WTC11 (cell line): ENCODE results near the gene USP34. TPM values are rescaled to one million over a fixed set of nuclear protein-coding genes. Genes with fewer than 3 reads are reported as not detected.

Experiments
- ATAC-seq: fragments of 200-7000 bp; cut with Tn5 transposase; 2 replicates; pipeline ENCODE4 v1.10.0; 2021; ENCODE audit warnings: mild to moderate bottlenecking, moderate library complexity
- CTCF ChIA-PET: fragments of 300-600 bp; sonication (Branson Sonifier 250); formaldehyde crosslinking; loops from one replicate; lab custom pipeline; 2021; ENCODE audit warnings: antibody characterized with exemption; lab: Charles Lee
- POLR2A ChIA-PET: fragments of 350-600 bp; sonication (Branson Sonifier 250); formaldehyde crosslinking; loops from one replicate; lab custom pipeline; 2021; ENCODE audit warnings: antibody characterized with exemption; lab: Charles Lee
- DNase-seq: peaks from one replicate; pipeline ENCODE4 v3.0.0; 2021; ENCODE audit warnings: low spot score
- H3K27ac Mint-ChIP-seq: 2 replicates; pipeline ENCODE4 v1.8.0; 2021; ENCODE audit warnings: mixed read lengths
- H3K27me3 Mint-ChIP-seq: 2 replicates; pipeline ENCODE4 v1.8.0; 2021; ENCODE audit warnings: low read depth, mild to moderate bottlenecking, moderate library complexity, mixed read lengths
- H3K36me3 Mint-ChIP-seq: 2 replicates; pipeline ENCODE4 v1.8.0; 2021; ENCODE audit warnings: mixed read lengths
- H3K4me1 Mint-ChIP-seq: 2 replicates; pipeline ENCODE4 v1.8.0; 2022; ENCODE audit warnings: mixed read lengths
- H3K4me3 Mint-ChIP-seq: 2 replicates; pipeline ENCODE4 v1.8.0; 2021; ENCODE audit warnings: mild to moderate bottlenecking, moderate library complexity, mixed read lengths
- H3K9me3 Mint-ChIP-seq: 2 replicates; pipeline ENCODE4 v1.8.0; 2021; ENCODE audit warnings: mixed read lengths
- ETV6 ChIP-seq: sonication (generic); formaldehyde crosslinking; IDR thresholded peaks from 2 replicates; pipeline ENCODE4 v1.8.1; 2022; ENCODE audit warnings: mild to moderate bottlenecking, missing genetic modification reagents
- JAZF1 ChIP-seq: fragments of 250-450 bp; sonication (Bioruptor Pico); IDR thresholded peaks from 2 replicates; pipeline ENCODE4 v1.9.0; 2021; ENCODE audit warnings: moderate library complexity, mild to moderate bottlenecking, inconsistent platforms
- KAT7 ChIP-seq: sonication (generic); formaldehyde crosslinking; IDR thresholded peaks from 2 replicates; pipeline ENCODE4 v1.8.1; 2023; ENCODE audit warnings: missing genetic modification reagents, mild to moderate bottlenecking, borderline replicate concordance
- PRRX2 ChIP-seq: fragments of 250-450 bp; sonication (Bioruptor Pico); IDR thresholded peaks from 2 replicates; pipeline ENCODE4 v1.8.0; 2021; ENCODE audit warnings: mild to moderate bottlenecking
- RORB ChIP-seq: fragments of 250-450 bp; sonication (Bioruptor Pico); IDR thresholded peaks from 2 replicates; pipeline ENCODE4 v1.9.0; 2021; ENCODE audit warnings: mild to moderate bottlenecking
- SMAD4 ChIP-seq: sonication (generic); formaldehyde crosslinking; IDR thresholded peaks from 2 replicates; pipeline ENCODE4 v1.8.0; 2022; ENCODE audit warnings: mild to moderate bottlenecking, missing genetic modification reagents
- ZNF219 ChIP-seq: sonication (generic); formaldehyde crosslinking; IDR thresholded peaks from 2 replicates; pipeline ENCODE4 v1.8.0; 2023; ENCODE audit warnings: missing genetic modification reagents, mild to moderate bottlenecking, borderline replicate concordance
- ZNF317 ChIP-seq: sonication (generic); formaldehyde crosslinking; IDR thresholded peaks from 2 replicates; pipeline ENCODE4 v1.8.1; 2023; ENCODE audit warnings: low read depth, mild to moderate bottlenecking, moderate library complexity, missing genetic modification reagents, borderline replicate concordance
- ZNF423 ChIP-seq: fragments of 250-450 bp; sonication (Bioruptor Pico); IDR thresholded peaks from 2 replicates; pipeline ENCODE4 v2.1.2; 2022; ENCODE audit warnings: mild to moderate bottlenecking, moderate library complexity
- total RNA-seq: library from RNA; stranded (reverse); gene quantifications from 3 replicates; pipeline ENCODE4 v1.2.3, GENCODE V29; 2021
- TF ChIP-seq, protein P1 (sequence below): sonication (generic); formaldehyde crosslinking; IDR thresholded peaks from 2 replicates; pipeline ENCODE4 v1.8.0; 2023; ENCODE audit warnings: mild to moderate bottlenecking, missing genetic modification reagents
- TF ChIP-seq, protein P2 (sequence below): sonication (generic); formaldehyde crosslinking; IDR thresholded peaks from 2 replicates; pipeline ENCODE4 v1.8.1; 2023; ENCODE audit warnings: mild to moderate bottlenecking, missing genetic modification reagents, moderate library complexity
- TF ChIP-seq, protein P3 (sequence below): fragments of 250-450 bp; sonication (Bioruptor Pico); IDR thresholded peaks from 2 replicates; pipeline ENCODE4 v1.9.0; 2021; ENCODE audit warnings: mild to moderate bottlenecking
- TF ChIP-seq, protein P4 (sequence below): fragments of 250-450 bp; sonication (Bioruptor Pico); IDR thresholded peaks from 2 replicates; pipeline ENCODE4 v1.9.0; 2021; ENCODE audit warnings: mild to moderate bottlenecking, borderline replicate concordance
- TF ChIP-seq, protein P5 (sequence below): fragments of 250-450 bp; sonication (Bioruptor Pico); IDR thresholded peaks from 2 replicates; pipeline ENCODE4 v1.8.0; 2021; ENCODE audit warnings: mild to moderate bottlenecking
- TF ChIP-seq, protein P6 (sequence below): sonication (generic); formaldehyde crosslinking; IDR thresholded peaks from 2 replicates; pipeline ENCODE4 v1.8.1; 2022; ENCODE audit warnings: missing genetic modification reagents, borderline replicate concordance
- TF ChIP-seq, protein P7 (sequence below): sonication (generic); formaldehyde crosslinking; IDR thresholded peaks from 2 replicates; pipeline ENCODE4 v1.8.1; 2023; ENCODE audit warnings: mild to moderate bottlenecking, moderate library complexity, missing genetic modification reagents

Gene USP34
- total RNA-seq, 1 experiment from 2014 or later: 92.3 TPM

DNA sequence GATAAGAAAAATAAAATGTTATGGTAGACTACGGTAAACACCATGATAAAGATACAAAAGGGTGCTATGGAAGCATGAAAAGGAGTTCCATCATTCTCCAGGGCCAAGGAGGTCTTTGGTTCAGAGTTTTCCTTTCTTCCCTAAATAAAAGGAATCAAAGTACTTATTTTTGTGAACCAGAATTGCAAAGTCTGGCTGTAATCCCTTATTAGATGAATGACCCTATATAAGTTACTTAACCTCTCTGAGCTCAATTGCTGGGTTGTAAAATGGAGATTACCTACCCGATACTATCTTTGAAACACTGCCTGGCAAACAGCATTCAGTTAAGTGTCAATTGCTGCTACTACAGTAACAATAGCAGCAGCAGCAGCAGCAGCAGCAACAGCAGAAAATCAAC is 218.9 kb downstream of the USP34 start:
- POLR2A ChIA-PET: no interaction called here
- Mint-ChIP-seq H3K4me3 (no peak overlapping the region), H3K27me3 (no peaks in the 10 kb centered on the region), H3K4me1 (no peaks in the 10 kb centered on the region), H3K27ac (no peak overlapping the region)
- DNase-seq (no peak), ATAC-seq (no peak)
- TF ChIP-seq SMAD4 (CRISPR knock-in tag): no peak
- no peak for TF ChIP-seq ZNF219 (CRISPR knock-in tag)
- TF ChIP-seq, protein P1, sequence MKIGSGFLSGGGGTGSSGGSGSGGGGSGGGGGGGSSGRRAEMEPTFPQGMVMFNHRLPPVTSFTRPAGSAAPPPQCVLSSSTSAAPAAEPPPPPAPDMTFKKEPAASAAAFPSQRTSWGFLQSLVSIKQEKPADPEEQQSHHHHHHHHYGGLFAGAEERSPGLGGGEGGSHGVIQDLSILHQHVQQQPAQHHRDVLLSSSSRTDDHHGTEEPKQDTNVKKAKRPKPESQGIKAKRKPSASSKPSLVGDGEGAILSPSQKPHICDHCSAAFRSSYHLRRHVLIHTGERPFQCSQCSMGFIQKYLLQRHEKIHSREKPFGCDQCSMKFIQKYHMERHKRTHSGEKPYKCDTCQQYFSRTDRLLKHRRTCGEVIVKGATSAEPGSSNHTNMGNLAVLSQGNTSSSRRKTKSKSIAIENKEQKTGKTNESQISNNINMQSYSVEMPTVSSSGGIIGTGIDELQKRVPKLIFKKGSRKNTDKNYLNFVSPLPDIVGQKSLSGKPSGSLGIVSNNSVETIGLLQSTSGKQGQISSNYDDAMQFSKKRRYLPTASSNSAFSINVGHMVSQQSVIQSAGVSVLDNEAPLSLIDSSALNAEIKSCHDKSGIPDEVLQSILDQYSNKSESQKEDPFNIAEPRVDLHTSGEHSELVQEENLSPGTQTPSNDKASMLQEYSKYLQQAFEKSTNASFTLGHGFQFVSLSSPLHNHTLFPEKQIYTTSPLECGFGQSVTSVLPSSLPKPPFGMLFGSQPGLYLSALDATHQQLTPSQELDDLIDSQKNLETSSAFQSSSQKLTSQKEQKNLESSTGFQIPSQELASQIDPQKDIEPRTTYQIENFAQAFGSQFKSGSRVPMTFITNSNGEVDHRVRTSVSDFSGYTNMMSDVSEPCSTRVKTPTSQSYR (CRISPR knock-in tag): no peak
- no peak for TF ChIP-seq ZNF423 (CRISPR knock-in tag)
- TF ChIP-seq, protein P2, sequence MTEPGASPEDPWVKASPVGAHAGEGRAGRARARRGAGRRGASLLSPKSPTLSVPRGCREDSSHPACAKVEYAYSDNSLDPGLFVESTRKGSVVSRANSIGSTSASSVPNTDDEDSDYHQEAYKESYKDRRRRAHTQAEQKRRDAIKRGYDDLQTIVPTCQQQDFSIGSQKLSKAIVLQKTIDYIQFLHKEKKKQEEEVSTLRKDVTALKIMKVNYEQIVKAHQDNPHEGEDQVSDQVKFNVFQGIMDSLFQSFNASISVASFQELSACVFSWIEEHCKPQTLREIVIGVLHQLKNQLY (CRISPR knock-in tag): no peak
- TF ChIP-seq PRRX2 (CRISPR knock-in tag): no peak
- TF ChIP-seq ZNF317: no peak
- TF ChIP-seq, protein P3, sequence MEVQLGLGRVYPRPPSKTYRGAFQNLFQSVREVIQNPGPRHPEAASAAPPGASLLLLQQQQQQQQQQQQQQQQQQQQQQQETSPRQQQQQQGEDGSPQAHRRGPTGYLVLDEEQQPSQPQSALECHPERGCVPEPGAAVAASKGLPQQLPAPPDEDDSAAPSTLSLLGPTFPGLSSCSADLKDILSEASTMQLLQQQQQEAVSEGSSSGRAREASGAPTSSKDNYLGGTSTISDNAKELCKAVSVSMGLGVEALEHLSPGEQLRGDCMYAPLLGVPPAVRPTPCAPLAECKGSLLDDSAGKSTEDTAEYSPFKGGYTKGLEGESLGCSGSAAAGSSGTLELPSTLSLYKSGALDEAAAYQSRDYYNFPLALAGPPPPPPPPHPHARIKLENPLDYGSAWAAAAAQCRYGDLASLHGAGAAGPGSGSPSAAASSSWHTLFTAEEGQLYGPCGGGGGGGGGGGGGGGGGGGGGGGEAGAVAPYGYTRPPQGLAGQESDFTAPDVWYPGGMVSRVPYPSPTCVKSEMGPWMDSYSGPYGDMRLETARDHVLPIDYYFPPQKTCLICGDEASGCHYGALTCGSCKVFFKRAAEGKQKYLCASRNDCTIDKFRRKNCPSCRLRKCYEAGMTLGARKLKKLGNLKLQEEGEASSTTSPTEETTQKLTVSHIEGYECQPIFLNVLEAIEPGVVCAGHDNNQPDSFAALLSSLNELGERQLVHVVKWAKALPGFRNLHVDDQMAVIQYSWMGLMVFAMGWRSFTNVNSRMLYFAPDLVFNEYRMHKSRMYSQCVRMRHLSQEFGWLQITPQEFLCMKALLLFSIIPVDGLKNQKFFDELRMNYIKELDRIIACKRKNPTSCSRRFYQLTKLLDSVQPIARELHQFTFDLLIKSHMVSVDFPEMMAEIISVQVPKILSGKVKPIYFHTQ (CRISPR knock-in tag): no peak
- TF ChIP-seq, protein P4, sequence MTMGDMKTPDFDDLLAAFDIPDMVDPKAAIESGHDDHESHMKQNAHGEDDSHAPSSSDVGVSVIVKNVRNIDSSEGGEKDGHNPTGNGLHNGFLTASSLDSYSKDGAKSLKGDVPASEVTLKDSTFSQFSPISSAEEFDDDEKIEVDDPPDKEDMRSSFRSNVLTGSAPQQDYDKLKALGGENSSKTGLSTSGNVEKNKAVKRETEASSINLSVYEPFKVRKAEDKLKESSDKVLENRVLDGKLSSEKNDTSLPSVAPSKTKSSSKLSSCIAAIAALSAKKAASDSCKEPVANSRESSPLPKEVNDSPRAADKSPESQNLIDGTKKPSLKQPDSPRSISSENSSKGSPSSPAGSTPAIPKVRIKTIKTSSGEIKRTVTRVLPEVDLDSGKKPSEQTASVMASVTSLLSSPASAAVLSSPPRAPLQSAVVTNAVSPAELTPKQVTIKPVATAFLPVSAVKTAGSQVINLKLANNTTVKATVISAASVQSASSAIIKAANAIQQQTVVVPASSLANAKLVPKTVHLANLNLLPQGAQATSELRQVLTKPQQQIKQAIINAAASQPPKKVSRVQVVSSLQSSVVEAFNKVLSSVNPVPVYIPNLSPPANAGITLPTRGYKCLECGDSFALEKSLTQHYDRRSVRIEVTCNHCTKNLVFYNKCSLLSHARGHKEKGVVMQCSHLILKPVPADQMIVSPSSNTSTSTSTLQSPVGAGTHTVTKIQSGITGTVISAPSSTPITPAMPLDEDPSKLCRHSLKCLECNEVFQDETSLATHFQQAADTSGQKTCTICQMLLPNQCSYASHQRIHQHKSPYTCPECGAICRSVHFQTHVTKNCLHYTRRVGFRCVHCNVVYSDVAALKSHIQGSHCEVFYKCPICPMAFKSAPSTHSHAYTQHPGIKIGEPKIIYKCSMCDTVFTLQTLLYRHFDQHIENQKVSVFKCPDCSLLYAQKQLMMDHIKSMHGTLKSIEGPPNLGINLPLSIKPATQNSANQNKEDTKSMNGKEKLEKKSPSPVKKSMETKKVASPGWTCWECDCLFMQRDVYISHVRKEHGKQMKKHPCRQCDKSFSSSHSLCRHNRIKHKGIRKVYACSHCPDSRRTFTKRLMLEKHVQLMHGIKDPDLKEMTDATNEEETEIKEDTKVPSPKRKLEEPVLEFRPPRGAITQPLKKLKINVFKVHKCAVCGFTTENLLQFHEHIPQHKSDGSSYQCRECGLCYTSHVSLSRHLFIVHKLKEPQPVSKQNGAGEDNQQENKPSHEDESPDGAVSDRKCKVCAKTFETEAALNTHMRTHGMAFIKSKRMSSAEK (CRISPR knock-in tag): no peak
- TF ChIP-seq, protein P5, sequence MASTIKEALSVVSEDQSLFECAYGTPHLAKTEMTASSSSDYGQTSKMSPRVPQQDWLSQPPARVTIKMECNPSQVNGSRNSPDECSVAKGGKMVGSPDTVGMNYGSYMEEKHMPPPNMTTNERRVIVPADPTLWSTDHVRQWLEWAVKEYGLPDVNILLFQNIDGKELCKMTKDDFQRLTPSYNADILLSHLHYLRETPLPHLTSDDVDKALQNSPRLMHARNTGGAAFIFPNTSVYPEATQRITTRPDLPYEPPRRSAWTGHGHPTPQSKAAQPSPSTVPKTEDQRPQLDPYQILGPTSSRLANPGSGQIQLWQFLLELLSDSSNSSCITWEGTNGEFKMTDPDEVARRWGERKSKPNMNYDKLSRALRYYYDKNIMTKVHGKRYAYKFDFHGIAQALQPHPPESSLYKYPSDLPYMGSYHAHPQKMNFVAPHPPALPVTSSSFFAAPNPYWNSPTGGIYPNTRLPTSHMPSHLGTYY (CRISPR knock-in tag): no peak
- TF ChIP-seq KAT7 (CRISPR knock-in tag): no peak
- TF ChIP-seq, all 79 proteins: peak for 0
- Mint-ChIP-seq H3K9me3 (no peaks in the 10 kb centered on the region), H3K36me3 (peaks cover 38% of the 10 kb centered on the region)
- CTCF ChIA-PET: no interaction called here

DNA sequence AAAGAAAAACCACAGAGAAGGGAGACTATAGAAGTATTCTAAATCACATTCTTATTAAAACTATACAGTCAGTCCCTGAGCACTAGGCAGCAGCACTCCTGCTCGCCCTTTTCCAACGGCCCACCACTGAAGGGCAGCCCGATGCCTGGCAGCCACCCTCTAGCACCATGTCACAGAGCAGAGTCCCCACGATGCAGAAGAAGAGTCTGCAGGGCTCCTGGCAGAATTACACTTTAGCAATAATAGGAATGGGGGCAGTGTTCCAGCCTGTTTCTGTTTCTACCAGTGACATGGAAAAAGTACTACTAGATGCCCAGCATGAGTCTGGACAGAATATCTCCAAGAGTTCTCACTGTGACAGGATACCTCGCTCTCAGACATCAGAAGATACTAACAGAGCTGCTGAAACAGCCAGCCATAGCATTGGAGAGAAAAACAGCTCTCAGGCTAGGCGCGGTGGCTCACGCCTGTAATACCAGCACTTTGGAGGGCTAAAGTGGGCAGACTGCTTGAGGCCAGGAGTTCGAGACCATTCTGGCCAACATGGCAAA is 221.3 kb downstream of the USP34 start:
- H3K9me3 Mint-ChIP-seq: no peaks in the 10 kb centered on the region
- CTCF ChIA-PET: no interaction called here
- POLR2A ChIA-PET: no interaction called here
- ATAC-seq: no peak
- H3K4me3 Mint-ChIP-seq: no peak overlapping the region
- H3K27ac Mint-ChIP-seq: no peak overlapping the region
- H3K27me3 Mint-ChIP-seq: no peaks in the 10 kb centered on the region
- peaks cover 37% of the 10 kb centered on the region for H3K36me3 Mint-ChIP-seq
- TF ChIP-seq RORB (CRISPR knock-in tag) (no peak), ETV6 (no peak), JAZF1 (CRISPR knock-in tag) (no peak)
- TF ChIP-seq, protein P6, sequence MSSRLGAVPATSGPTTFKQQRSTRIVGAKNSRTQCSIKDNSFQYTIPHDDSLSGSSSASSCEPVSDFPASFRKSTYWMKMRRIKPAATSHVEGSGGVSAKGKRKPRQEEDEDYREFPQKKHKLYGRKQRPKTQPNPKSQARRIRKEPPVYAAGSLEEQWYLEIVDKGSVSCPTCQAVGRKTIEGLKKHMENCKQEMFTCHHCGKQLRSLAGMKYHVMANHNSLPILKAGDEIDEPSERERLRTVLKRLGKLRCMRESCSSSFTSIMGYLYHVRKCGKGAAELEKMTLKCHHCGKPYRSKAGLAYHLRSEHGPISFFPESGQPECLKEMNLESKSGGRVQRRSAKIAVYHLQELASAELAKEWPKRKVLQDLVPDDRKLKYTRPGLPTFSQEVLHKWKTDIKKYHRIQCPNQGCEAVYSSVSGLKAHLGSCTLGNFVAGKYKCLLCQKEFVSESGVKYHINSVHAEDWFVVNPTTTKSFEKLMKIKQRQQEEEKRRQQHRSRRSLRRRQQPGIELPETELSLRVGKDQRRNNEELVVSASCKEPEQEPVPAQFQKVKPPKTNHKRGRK (CRISPR knock-in tag): no peak
- TF ChIP-seq, protein P7, sequence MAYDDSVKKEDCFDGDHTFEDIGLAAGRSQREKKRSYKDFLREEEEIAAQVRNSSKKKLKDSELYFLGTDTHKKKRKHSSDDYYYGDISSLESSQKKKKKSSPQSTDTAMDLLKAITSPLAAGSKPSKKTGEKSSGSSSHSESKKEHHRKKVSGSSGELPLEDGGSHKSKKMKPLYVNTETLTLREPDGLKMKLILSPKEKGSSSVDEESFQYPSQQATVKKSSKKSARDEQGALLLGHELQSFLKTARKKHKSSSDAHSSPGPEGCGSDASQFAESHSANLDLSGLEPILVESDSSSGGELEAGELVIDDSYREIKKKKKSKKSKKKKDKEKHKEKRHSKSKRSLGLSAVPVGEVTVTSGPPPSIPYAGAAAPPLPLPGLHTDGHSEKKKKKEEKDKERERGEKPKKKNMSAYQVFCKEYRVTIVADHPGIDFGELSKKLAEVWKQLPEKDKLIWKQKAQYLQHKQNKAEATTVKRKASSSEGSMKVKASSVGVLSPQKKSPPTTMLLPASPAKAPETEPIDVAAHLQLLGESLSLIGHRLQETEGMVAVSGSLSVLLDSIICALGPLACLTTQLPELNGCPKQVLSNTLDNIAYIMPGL (CRISPR knock-in tag): no peak
- H3K4me1 Mint-ChIP-seq: no peaks in the 10 kb centered on the region
- DNase-seq: no peak
